Measurements from ENCODE around the gene VANGL2. TPM values are rescaled to one million over a fixed set of nuclear protein-coding genes. Genes with fewer than 3 reads are reported as not detected.

Gene VANGL2
- total and polyA plus RNA-seq, 2 of the 8 experiments (the other 6 are each of a cell fraction or from before 2014, with no cell fraction given), result 62.5 to 118 TPM

- Histone ChIP-seq H2AK5ac (ENCODE audit: low read depth, low read length) (no peak overlapping the region), H2BK20ac (ENCODE audit: low read length) (no peak overlapping the region), H3K9me3 (ENCODE audit: insufficient read depth in 2 of 2, low read depth in 1 of 2, low read length in 1 of 2) (no peaks in the 10 kb centered on the region), H2BK5ac (ENCODE audit: low read depth, low read length) (no peak overlapping the region), H3K23me2 (ENCODE audit: low read depth, low read length) (no peaks in the 10 kb centered on the region), H4K5ac (ENCODE audit: insufficient read length, low read depth, low read length) (no peak overlapping the region), H3K27me3 (replicated peaks in 1 of 4; ENCODE audit: control insufficient read depth in 3 of 4, extremely low read depth in 1 of 4, insufficient read depth in 3 of 4, low read length in 3 of 4) (peaks cover 0 to 1% (median 0%) of the 10 kb centered on the region in 4 experiments; a peak in 1 of 7 replicates), H3K4ac (replicated peaks; ENCODE audit: insufficient read length, low read depth, low read length) (no peak overlapping the region), H2BK15ac (ENCODE audit: low read length) (no peak overlapping the region), H4K91ac (replicated peaks; ENCODE audit: insufficient read length, low read length) (no peak overlapping the region), H2BK12ac (ENCODE audit: low read depth, low read length) (no peak overlapping the region), H4K20me1 (replicated peaks in 1 of 2; ENCODE audit: control insufficient read depth in 1 of 2, insufficient read depth in 2 of 2, low read length in 2 of 2) (no peaks in the 10 kb centered on the region), H3K9ac (replicated peaks in 1 of 4; ENCODE audit: extremely low read depth in 1 of 4, low read depth in 3 of 4, low read length in 3 of 4) (no peak overlapping the region), H3K36me3 (ENCODE audit: control insufficient read depth in 2 of 4, insufficient read depth in 4 of 4, low read length in 3 of 4) (no peaks in the 10 kb centered on the region), H3K4me2 (ENCODE audit: insufficient read depth in 1 of 2, low read depth in 2 of 2, low read length in 2 of 2) (no peak overlapping the region), H3K56ac (replicated peaks; ENCODE audit: insufficient read length, low read depth, low read length) (no peak overlapping the region), H3K4me3 (ENCODE audit: extremely low read depth in 1 of 4, insufficient read depth in 2 of 4, low read depth in 3 of 4, low read length in 4 of 4) (no peak overlapping the region), H2BK120ac (replicated peaks; ENCODE audit: low read depth, low read length) (no peak overlapping the region), H3K79me1 (ENCODE audit: low read depth, low read length) (no peaks in the 10 kb centered on the region), H2AFZ (ENCODE audit: low read length) (no peak overlapping the region), H3K14ac (ENCODE audit: insufficient read length) (no peak overlapping the region), H3K27ac (ENCODE audit: low read depth, low read length) (no peak overlapping the region), H3K18ac (ENCODE audit: extremely low read depth, low read length) (no peak overlapping the region), H4K8ac (ENCODE audit: extremely low read depth, insufficient read depth, low read length) (no peak overlapping the region), H3K79me2 (ENCODE audit: control insufficient read depth in 1 of 2, insufficient read depth in 2 of 2, low read length in 2 of 2) (no peaks in the 10 kb centered on the region), H3K23ac (ENCODE audit: insufficient read length) (no peak overlapping the region), H3K4me1 (replicated peaks in 1 of 4; ENCODE audit: control insufficient read depth in 3 of 4, insufficient read depth in 4 of 4, low read length in 3 of 4) (no peaks in the 10 kb centered on the region)
- CTCF ChIA-PET (ENCODE audit: partially characterized antibody), result interaction anchor here (0.7 to 1.0 kb wide), 2 partner anchors 104 to 173 kb away, joined by 3 to 4 read pairs; no protein-coding TSS in a partner anchor
- no peak for DNase-seq (ENCODE audit: low read depth in 1 of 2, low spot score in 2 of 2)
- TF ChIP-seq TBP (IDR thresholded peaks at IDR 0.05; ENCODE audit: low read depth, low read length) (no peak), POU5F1 (IDR thresholded peaks at IDR 0.05; ENCODE audit: low read depth, low read length) (no peak), SRF (IDR thresholded peaks at IDR 0.05; ENCODE audit: low read depth, low read length) (no peak), PHF8 (conservative IDR thresholded peaks at IDR 0.05; ENCODE audit: low read depth, low read length) (no peak), EGR1 (IDR thresholded peaks at IDR 0.05; ENCODE audit: borderline replicate concordance, low read depth, low read length) (no peak), CTBP2 (IDR thresholded peaks at IDR 0.05; ENCODE audit: borderline replicate concordance, insufficient read depth, insufficient read length, low read length) (no peak), JUN (IDR thresholded peaks at IDR 0.05; ENCODE audit: low read depth, low read length) (no peak), EP300 (IDR thresholded peaks at IDR 0.05; ENCODE audit: borderline replicate concordance in 1 of 2, low read depth in 2 of 2, low read length in 2 of 2) (no peak), SP4 (IDR thresholded peaks at IDR 0.05; ENCODE audit: low read length) (no peak), SUZ12 (IDR thresholded peaks at IDR 0.05; ENCODE audit: low read length) (no peak), POLR2AphosphoS5 (IDR thresholded peaks at IDR 0.05; ENCODE audit: low read depth, low read length) (no peak)
- POLR2A ChIA-PET (ENCODE audit: partially characterized antibody), result no interaction called here
- FAIRE-seq, result no peak
Measured at GRCh38 chr1:160467576-160467975, 67.2 kb downstream of the VANGL2 start.
